ENCODE data around the gene EGFL8. TPM values are rescaled to one million over a fixed set of nuclear protein-coding genes. Genes with fewer than 3 reads are reported as not detected.
A peak's percentile ranks its signal among the peaks of the same experiment; 100 is the strongest.
"Not testable (repeated sequence)": the region's sequence is repeated elsewhere in the genome, so short reads cannot be mapped to it uniquely, and the experiment has no call there.

The EGFL8 gene
- total and polyA plus RNA-seq, 9 of the 15 experiments (the other 6 are each of a cell fraction or from before 2014, with no cell fraction given) = 2.2 to 47.4 (median 14.2) TPM

DNA sequence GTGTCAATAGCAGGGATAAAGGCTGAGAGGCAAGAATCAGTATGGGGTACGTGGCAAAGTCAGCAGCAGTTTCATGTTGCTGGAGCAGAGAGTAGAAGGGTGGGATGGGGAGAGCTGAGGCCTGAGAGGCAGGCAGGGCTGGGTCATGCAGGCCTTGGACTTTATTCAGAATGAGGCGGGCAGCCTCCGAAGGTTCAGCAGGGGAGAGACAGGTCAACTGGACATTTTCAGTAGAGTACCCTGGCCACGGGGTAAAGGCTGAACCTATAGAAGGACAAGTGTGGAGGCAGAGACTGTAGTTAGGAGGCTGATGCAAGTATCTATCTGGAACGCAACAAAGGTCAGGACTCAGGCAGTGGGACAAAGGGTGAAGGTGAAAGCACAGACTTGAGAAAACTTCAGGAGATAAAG lies 45.8 kb downstream of the EGFL8 start (continued):
- TF ChIP-seq MYBL2 (IDR thresholded peaks at IDR 0.05; ENCODE audit: low read depth) (no peak), MYBL2 (CRISPR knock-in tag; IDR thresholded peaks at IDR 0.05; ENCODE audit: borderline replicate concordance) (no peak), MIER1 (IDR thresholded peaks at IDR 0.05; ENCODE audit: low read depth) (no peak), NR2C1 (IDR thresholded peaks at IDR 0.05) (peak; percentile 70; the same call in 1 of the 2 replicates), NR2C1 (tag; IDR thresholded peaks at IDR 0.05) (peak; percentile 90)

DNA sequence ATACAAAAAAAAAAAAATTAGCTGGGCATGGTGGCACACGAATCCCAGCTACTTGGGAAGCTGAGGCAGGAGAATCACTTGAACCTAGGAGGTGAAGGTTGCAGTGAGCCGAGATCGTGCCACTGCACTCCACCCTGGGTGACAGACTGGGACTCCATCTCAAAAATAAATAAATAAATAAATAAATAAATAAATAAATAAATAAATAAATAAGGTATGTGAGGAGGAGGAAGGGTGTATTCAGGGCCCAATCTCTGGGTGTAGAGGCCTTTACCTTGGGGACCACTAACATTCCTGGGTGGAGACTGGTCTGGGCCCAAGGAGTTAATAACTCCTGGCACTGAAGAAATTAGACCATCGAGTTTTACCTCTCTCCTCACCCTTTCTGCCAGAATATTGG lies 47.0 kb downstream of the EGFL8 start:
- intact Hi-C loops (cut with micrococcal nuclease); FAIRE-seq; in situ Hi-C loops (cut with MboI); DNase-seq (ENCODE audit: extremely low read depth in 1 of 4, low spot score in 3 of 4); H2AFZ ChIP-seq (ENCODE audit: low read depth, low read length); H3K4me3 ChIP-seq; H3K9me1 ChIP-seq (ENCODE audit: control insufficient read depth, insufficient read depth, low read length); H3K79me2 ChIP-seq (ENCODE audit: control insufficient read depth, insufficient read depth, low read length); BruUV-seq (replicated peaks); H3K36me3 ChIP-seq (ENCODE audit: control insufficient read depth, insufficient read depth, low read length); H3K4me2 ChIP-seq (ENCODE audit: insufficient read depth, low read length); H3K9ac ChIP-seq (ENCODE audit: insufficient read depth in 1 of 2, low read depth in 2 of 2, low read length in 2 of 2); H3K27ac ChIP-seq (ENCODE audit: extremely low read depth, low read depth, low read length); CTCF ChIA-PET (ENCODE audit: low intra/inter-chr PET ratio); H3K9me3 ChIP-seq (replicated peaks; ENCODE audit: control insufficient read depth, insufficient read depth, low read depth, low read length); H4K20me1 ChIP-seq (replicated peaks; ENCODE audit: control insufficient read depth, insufficient read depth, low read length); ATAC-seq: not testable (repeated sequence)
- Histone ChIP-seq H3K4me1 (replicated peaks in 1 of 2; ENCODE audit: control insufficient read depth in 2 of 2, insufficient read depth in 2 of 2, low read length in 2 of 2) (peaks cover 8 to 11% of the 10 kb centered on the region in 2 experiments; a peak in 4 of 5 replicates), H3K27me3 (ENCODE audit: control insufficient read depth in 2 of 2, insufficient read depth in 2 of 2, low read length in 2 of 2) (peaks cover 0 to 14% of the 10 kb centered on the region in 2 experiments; a peak in 2 of 5 replicates)
- WGBS (ENCODE audit: insufficient coverage, low coverage, missing lambda C conversion rate) = 17% methylated on average over 4 of the region's 4 CpGs
- POLR2A ChIA-PET = interaction anchor here (2.6 kb wide), 1 partner anchor 16 kb away, joined by 9 read pairs; no protein-coding TSS in a partner anchor

All from K562 (cell line).